HepG2 (cell line): ENCODE results near the gene GAS6.

ENCODE experiments used
- ZNF264 ChIP-seq: sonication (generic); formaldehyde crosslinking; IDR thresholded peaks from 2 replicates; pipeline ENCODE4 v1.4.0; 2020; ENCODE audit warnings: missing genetic modification reagents
- ZNF496 ChIP-seq: sonication (generic); formaldehyde crosslinking; IDR thresholded peaks from 2 replicates; pipeline ENCODE4 v1.8.1; 2023; ENCODE audit warnings: mild to moderate bottlenecking, moderate library complexity, missing genetic modification reagents; ENCODE audit not compliant: insufficient replicate concordance
- TF ChIP-seq, protein P1 (sequence below): sonication (generic); formaldehyde crosslinking; IDR thresholded peaks from 2 replicates; pipeline ENCODE4 v1.4.0; 2020; ENCODE audit warnings: low read depth, mild to moderate bottlenecking, missing genetic modification reagents
- TF ChIP-seq, protein P2 (sequence below): IDR thresholded peaks from 2 replicates; pipeline ENCODE4 v1.6.1; 2016; ENCODE audit warnings: missing compliant biosample characterization, missing genetic modification reagents, borderline replicate concordance

DNA sequence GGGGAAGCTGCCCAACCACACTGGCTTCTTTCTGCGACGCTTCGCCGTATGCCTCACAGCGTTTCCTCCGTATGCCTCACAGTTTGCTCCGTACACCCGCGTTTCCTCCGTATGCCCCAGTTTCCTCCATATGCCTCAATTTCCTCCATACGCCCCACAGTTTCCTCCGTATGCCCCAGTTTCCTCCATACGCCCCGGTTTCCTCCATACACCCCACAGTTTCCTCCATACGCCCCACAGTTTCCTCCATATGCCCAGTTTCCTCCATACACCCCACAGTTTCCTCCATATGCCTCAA, 22.6 kb downstream of the GAS6 start:
- no peak for TF ChIP-seq ZNF496
- TF ChIP-seq, protein P1, sequence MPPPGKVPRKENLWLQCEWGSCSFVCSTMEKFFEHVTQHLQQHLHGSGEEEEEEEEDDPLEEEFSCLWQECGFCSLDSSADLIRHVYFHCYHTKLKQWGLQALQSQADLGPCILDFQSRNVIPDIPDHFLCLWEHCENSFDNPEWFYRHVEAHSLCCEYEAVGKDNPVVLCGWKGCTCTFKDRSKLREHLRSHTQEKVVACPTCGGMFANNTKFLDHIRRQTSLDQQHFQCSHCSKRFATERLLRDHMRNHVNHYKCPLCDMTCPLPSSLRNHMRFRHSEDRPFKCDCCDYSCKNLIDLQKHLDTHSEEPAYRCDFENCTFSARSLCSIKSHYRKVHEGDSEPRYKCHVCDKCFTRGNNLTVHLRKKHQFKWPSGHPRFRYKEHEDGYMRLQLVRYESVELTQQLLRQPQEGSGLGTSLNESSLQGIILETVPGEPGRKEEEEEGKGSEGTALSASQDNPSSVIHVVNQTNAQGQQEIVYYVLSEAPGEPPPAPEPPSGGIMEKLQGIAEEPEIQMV (CRISPR knock-in tag), result no peak
- TF ChIP-seq, protein P2, sequence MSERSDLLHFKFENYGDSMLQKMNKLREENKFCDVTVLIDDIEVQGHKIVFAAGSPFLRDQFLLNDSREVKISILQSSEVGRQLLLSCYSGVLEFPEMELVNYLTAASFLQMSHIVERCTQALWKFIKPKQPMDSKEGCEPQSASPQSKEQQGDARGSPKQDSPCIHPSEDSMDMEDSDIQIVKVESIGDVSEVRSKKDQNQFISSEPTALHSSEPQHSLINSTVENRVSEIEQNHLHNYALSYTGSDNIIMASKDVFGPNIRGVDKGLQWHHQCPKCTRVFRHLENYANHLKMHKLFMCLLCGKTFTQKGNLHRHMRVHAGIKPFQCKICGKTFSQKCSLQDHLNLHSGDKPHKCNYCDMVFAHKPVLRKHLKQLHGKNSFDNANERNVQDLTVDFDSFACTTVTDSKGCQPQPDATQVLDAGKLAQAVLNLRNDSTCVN (CRISPR knock-in tag), result no peak
- TF ChIP-seq ZNF264 (CRISPR knock-in tag), result no peak
